Brain microvascular endothelial cell (primary cell): ENCODE measurements around the gene C1orf159.

Source experiments
- DNase-seq: peaks from one replicate; pipeline ENCODE4 v3.0.0-alpha.2; 2020
- H3K27ac ChIP-seq: fragments of 250-450 bp; sonication (Bioruptor Pico); 2 replicates; pipeline ENCODE4 v1.5.1; 2020; ENCODE audit warnings: mild to moderate bottlenecking, moderate library complexity
- H3K27me3 ChIP-seq: fragments of 250-450 bp; sonication (Bioruptor Pico); replicated peaks from 2 replicates; pipeline ENCODE4 v1.5.1; 2020; ENCODE audit warnings: mild to moderate bottlenecking
- H3K36me3 ChIP-seq: fragments of 250-450 bp; sonication (Bioruptor Pico); replicated peaks from 2 replicates; pipeline ENCODE4 v1.5.1; 2020; ENCODE audit warnings: mild to moderate bottlenecking
- H3K4me3 ChIP-seq: 2 replicates; pipeline ENCODE4 v1.5.1; 2011; ENCODE audit warnings: low read depth, mild to moderate bottlenecking, control low read depth, low read length, moderate library complexity
- in situ Hi-C: cut with HindIII; loops from 2 replicates; pipeline ENCODE4 v1.10.0; 2017; ENCODE audit warnings: low sequenced_read_pairs, low pct_ligation_motif_present
- TF ChIP-seq, protein P1 (sequence below): IDR thresholded peaks from 2 replicates; pipeline ENCODE4 v1.5.1; 2011; ENCODE audit warnings: low read depth, mild to moderate bottlenecking, moderate library complexity, low read length, control low read depth, inconsistent platforms; ENCODE audit errors: missing control alignments

The C1orf159 gene

GRCh38 chr1:1093610-1093943 lies 22.3 kb downstream of the C1orf159 start:
- TF ChIP-seq, protein P1, sequence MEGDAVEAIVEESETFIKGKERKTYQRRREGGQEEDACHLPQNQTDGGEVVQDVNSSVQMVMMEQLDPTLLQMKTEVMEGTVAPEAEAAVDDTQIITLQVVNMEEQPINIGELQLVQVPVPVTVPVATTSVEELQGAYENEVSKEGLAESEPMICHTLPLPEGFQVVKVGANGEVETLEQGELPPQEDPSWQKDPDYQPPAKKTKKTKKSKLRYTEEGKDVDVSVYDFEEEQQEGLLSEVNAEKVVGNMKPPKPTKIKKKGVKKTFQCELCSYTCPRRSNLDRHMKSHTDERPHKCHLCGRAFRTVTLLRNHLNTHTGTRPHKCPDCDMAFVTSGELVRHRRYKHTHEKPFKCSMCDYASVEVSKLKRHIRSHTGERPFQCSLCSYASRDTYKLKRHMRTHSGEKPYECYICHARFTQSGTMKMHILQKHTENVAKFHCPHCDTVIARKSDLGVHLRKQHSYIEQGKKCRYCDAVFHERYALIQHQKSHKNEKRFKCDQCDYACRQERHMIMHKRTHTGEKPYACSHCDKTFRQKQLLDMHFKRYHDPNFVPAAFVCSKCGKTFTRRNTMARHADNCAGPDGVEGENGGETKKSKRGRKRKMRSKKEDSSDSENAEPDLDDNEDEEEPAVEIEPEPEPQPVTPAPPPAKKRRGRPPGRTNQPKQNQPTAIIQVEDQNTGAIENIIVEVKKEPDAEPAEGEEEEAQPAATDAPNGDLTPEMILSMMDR, result no peak
- Histone ChIP-seq H3K4me3 (no peak overlapping the region), H3K36me3 (no peaks in the 10 kb centered on the region), H3K27me3 (no peaks in the 10 kb centered on the region), H3K27ac (no peak overlapping the region)
- no peak for DNase-seq
- in situ Hi-C loops, result no loop called here

DNA sequence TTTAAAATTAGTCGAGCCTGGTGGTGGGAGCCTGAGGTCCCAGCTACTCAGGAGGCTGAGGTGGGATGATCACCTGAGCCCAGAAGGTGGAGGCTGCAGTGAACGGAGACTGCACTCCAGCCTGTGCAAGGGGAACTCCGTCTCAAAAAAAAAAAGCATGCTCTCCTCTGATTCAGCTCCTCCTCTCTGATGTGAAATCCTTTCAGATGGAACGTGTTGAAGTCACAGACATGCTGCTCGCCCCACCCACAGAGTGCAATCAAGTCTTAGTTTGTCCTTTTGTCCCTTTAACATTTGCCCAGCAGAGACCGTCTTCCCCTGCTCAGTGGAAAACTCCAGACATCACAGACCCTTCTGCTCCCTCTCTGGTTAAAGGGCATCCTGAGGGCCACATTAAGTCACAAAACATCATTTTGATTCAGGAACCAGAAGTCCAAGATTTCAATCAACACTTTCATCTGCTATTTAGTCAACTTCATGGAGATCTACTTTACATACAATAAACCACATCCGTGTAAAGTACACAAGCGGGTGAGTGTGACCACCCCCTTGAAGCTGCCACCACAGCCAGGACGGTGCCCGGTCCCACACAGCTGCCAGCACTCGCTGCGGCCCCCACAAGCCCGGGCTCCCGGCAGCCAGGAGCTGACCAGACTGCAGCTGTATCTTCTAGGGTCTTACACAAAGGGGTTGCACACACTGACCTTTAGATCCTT lies 22.8 kb downstream of the C1orf159 start:
- in situ Hi-C loops, result no loop called here
- no peaks in the 10 kb centered on the region for H3K27me3 ChIP-seq
- H3K4me3 ChIP-seq, result no peak overlapping the region
- TF ChIP-seq, protein P1, result no peak
- no peak for DNase-seq
- no peaks in the 10 kb centered on the region for H3K36me3 ChIP-seq
- no peak overlapping the region for H3K27ac ChIP-seq

DNA sequence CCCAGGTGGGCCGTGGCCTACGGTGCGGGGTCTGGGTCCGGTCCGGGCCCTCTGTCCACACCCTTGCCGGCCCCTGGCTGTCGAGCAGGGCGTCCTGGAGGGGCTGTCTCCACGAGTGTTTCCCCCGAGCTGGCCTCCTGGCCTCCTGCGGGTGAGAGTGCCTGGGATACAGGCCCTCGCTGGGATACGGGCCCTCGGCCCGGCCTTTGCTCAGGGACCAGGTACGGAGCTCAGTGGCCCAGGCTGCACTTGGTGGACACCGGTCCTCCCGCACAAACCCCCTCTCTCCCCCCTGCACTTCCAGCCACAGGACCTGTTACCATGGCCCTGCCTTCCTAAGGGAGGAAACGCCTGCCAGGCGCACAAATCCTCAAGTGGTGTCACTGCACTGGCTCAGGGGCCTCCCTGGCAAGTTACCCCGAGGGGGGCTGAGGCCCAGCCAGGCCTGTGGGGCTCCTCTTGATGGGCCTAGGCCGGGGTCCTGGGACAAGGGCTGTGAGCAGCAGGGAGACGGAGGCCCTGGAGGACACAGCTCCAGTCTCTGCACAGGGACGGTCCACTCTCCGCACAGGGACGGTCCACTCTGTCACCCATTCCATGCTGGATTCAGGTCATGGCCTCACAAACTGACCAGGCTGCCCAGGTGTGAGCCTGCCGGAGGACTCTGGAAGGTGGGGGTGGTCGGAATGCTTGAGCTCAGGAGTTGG lies 23.6 kb downstream of the C1orf159 start:
- H3K4me3 ChIP-seq, result no peak overlapping the region
- DNase-seq, result no peak
- in situ Hi-C loops, result no loop called here
- TF ChIP-seq, protein P1, result no peak
- no peak overlapping the region for H3K27ac ChIP-seq
- H3K27me3 ChIP-seq, result no peaks in the 10 kb centered on the region
- H3K36me3 ChIP-seq, result no peaks in the 10 kb centered on the region

- no peaks in the 10 kb centered on the region for H3K27me3 ChIP-seq
- H3K36me3 ChIP-seq, result no peaks in the 10 kb centered on the region
- in situ Hi-C loops, result no loop called here
- H3K4me3 ChIP-seq, result no peak overlapping the region
- TF ChIP-seq, protein P1, result no peak
- no peak overlapping the region for H3K27ac ChIP-seq
- DNase-seq, result no peak
Observed at GRCh38 chr1:1091344-1092148, 24.3 kb downstream of the C1orf159 start.

- no peaks in the 10 kb centered on the region for H3K27me3 ChIP-seq
- H3K27ac ChIP-seq, result no peak overlapping the region
- H3K4me3 ChIP-seq, result no peak overlapping the region
- TF ChIP-seq, protein P1, result no peak
- H3K36me3 ChIP-seq, result no peaks in the 10 kb centered on the region
- in situ Hi-C loops, result no loop called here
- DNase-seq, result no peak
Observed at GRCh38 chr1:1090424-1091343, 25.2 kb downstream of the C1orf159 start.
